Measurements from ENCODE around the gene RANBP1. TPM values are rescaled to one million over a fixed set of nuclear protein-coding genes. Genes with fewer than 3 reads are reported as not detected.

The RANBP1 gene
- total and polyA plus RNA-seq, 9 of the 15 experiments (the other 6 are each of a cell fraction or from before 2014, with no cell fraction given): 162 to 2,891 (median 1,289) TPM

DNA sequence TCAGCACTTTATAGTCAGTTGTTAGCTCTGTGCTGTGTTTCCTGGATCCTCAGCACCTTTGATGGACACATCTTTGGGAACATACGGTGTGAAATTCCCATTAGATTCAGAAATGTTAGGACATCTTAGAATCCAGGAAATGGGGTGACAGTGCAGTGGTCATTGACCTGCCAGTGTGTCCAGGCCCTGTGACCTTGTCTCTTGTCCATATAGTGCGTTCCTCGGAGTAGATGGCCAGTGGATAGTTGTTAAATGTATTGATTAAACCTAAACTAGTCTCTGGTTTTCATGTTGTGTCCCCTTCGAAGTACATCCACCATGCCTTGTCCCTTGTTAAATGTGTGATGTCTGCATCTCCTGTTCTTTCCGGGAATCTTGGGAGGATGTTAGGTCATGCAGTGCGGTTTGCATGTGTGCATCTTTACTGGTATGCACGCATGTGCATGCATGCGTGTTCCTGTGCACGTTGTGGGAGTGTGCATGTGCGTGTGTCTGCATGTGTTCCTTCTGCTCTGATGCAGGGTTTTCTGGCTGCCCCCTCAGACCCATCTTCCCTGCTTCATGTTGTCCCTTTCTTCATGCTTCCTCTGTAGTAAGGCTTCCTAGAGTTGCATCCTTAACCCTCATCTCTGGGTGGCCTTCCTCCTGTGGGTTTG lies 31.9 kb upstream of the RANBP1 start:
- Histone ChIP-seq H3K9me3 (replicated peaks; ENCODE audit: control insufficient read depth, insufficient read depth, low read depth, low read length) (no peaks in the 10 kb centered on the region), H4K20me1 (replicated peaks; ENCODE audit: control insufficient read depth, insufficient read depth, low read length) (peaks cover 33% of the 10 kb centered on the region), H3K27ac (ENCODE audit: extremely low read depth, low read depth, low read length) (peak overlapping the region; percentile 76), H3K4me3 (peak overlapping the region; percentile 1; the same call in 1 of the 2 replicates), H3K36me3 (ENCODE audit: control insufficient read depth, insufficient read depth, low read length) (peaks cover 75% of the 10 kb centered on the region), H3K4me1 (replicated peaks in 1 of 2; ENCODE audit: control insufficient read depth in 2 of 2, insufficient read depth in 2 of 2, low read length in 2 of 2) (peaks cover 43 to 64% of the 10 kb centered on the region in 2 experiments), H3K9me1 (ENCODE audit: control insufficient read depth, insufficient read depth, low read length) (peaks cover 16% of the 10 kb centered on the region), H3K9ac (ENCODE audit: insufficient read depth in 1 of 2, low read depth in 2 of 2, low read length in 2 of 2) (peak overlapping the region; percentile 73 to 90), H3K4me2 (ENCODE audit: insufficient read depth, low read length) (peak overlapping the region; percentile 76), H2AFZ (ENCODE audit: low read depth, low read length) (no peak overlapping the region), H3K79me2 (ENCODE audit: control insufficient read depth, insufficient read depth, low read length) (peaks cover 90% of the 10 kb centered on the region), H3K27me3 (ENCODE audit: control insufficient read depth in 2 of 2, insufficient read depth in 2 of 2, low read length in 2 of 2) (no peaks in the 10 kb centered on the region)
- WGBS (ENCODE audit: insufficient coverage, low coverage, missing lambda C conversion rate): 68% methylated on average over 10 of the region's 10 CpGs
- in situ Hi-C loops (cut with MboI) (no loop called here), intact Hi-C loops (cut with micrococcal nuclease) (no loop called here)
- ChIA-PET POLR2A (interaction anchor here (0.6 to 19.4 kb wide), 24 partner anchors 9 to 328 kb away, joined by 3 to 513 read pairs (median 5); partner anchors contain the start of genes COMT, RANBP1, TANGO2 and TRMT2A), CTCF (ENCODE audit: low intra/inter-chr PET ratio) (interaction anchor here (0.6 to 2.8 kb wide), 2 partner anchors 114 to 366 kb away, joined by 3 to 19 read pairs; no protein-coding TSS in a partner anchor)
- FAIRE-seq: peak; percentile 44
- no peak for ATAC-seq
- BruUV-seq (replicated peaks): no TSS peak
- DNase-seq (ENCODE audit: extremely low read depth in 1 of 4, low spot score in 3 of 4): no peak
- TF ChIP-seq KLF6 (CRISPR knock-in tag; IDR thresholded peaks at IDR 0.05; ENCODE audit: borderline replicate concordance): no peak
- TF ChIP-seq, protein P1, sequence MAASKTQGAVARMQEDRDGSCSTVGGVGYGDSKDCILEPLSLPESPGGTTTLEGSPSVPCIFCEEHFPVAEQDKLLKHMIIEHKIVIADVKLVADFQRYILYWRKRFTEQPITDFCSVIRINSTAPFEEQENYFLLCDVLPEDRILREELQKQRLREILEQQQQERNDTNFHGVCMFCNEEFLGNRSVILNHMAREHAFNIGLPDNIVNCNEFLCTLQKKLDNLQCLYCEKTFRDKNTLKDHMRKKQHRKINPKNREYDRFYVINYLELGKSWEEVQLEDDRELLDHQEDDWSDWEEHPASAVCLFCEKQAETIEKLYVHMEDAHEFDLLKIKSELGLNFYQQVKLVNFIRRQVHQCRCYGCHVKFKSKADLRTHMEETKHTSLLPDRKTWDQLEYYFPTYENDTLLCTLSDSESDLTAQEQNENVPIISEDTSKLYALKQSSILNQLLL (CRISPR knock-in tag; IDR thresholded peaks at IDR 0.05; ENCODE audit: borderline replicate concordance): 0 out of 2 replicates have a peak, but pooled peaks have one; percentile 54
- TF ChIP-seq ZNF699 (CRISPR knock-in tag; IDR thresholded peaks at IDR 0.05; ENCODE audit: insufficient replicate concordance): no peak
- TF ChIP-seq RBM14 (IDR thresholded peaks at IDR 0.05; ENCODE audit: borderline replicate concordance, insufficient read depth, low read depth, low read length): no peak
- TF ChIP-seq, protein P2, sequence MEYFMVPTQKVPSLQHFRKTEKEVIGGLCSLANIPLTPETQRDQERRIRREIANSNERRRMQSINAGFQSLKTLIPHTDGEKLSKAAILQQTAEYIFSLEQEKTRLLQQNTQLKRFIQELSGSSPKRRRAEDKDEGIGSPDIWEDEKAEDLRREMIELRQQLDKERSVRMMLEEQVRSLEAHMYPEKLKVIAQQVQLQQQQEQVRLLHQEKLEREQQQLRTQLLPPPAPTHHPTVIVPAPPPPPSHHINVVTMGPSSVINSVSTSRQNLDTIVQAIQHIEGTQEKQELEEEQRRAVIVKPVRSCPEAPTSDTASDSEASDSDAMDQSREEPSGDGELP (CRISPR knock-in tag; IDR thresholded peaks at IDR 0.05; ENCODE audit: borderline replicate concordance): no peak
- no peak for TF ChIP-seq FUS (optimal IDR thresholded peaks at IDR 0.05; ENCODE audit: low read depth, low read length)
- no peak for TF ChIP-seq GTF2E2 (tag; IDR thresholded peaks at IDR 0.05)
- no peak for TF ChIP-seq PHF20 (IDR thresholded peaks at IDR 0.05; ENCODE audit: partially characterized antibody)
- TF ChIP-seq HOXB6 (CRISPR knock-in tag; IDR thresholded peaks at IDR 0.05; ENCODE audit: borderline replicate concordance): no peak; the same call in 1 of the 2 replicates
- TF ChIP-seq ATF1 (CRISPR knock-in tag; IDR thresholded peaks at IDR 0.05): no peak
- no peak for TF ChIP-seq ATF1 (tag; IDR thresholded peaks at IDR 0.05)
- no peak for TF ChIP-seq ZNF12 (CRISPR knock-in tag; IDR thresholded peaks at IDR 0.05)
- no peak for TF ChIP-seq TAF15 (IDR thresholded peaks at IDR 0.05; ENCODE audit: low read depth, low read length)
- TF ChIP-seq ZNF165 (CRISPR knock-in tag; IDR thresholded peaks at IDR 0.05; ENCODE audit: borderline replicate concordance): 0 out of 2 replicates have a peak, but pooled peaks have one; percentile 22
- no peak for TF ChIP-seq ZZZ3 (IDR thresholded peaks at IDR 0.05)
- no peak for TF ChIP-seq CBFA2T3 (IDR thresholded peaks at IDR 0.05)

All from K562 (cell line).